Endometrium (tissue), 2 donors: Measurements from ENCODE around the gene FAM111A.

Experiments used
- FAIRE-seq: peaks from 2 replicates; lab custom pipeline; 2012; peaks lifted over from hg19 to GRCh38; lab: Jason Lieb, UNC
- donor health status: control.
- donor health status: control.

Gene FAM111A

DNA sequence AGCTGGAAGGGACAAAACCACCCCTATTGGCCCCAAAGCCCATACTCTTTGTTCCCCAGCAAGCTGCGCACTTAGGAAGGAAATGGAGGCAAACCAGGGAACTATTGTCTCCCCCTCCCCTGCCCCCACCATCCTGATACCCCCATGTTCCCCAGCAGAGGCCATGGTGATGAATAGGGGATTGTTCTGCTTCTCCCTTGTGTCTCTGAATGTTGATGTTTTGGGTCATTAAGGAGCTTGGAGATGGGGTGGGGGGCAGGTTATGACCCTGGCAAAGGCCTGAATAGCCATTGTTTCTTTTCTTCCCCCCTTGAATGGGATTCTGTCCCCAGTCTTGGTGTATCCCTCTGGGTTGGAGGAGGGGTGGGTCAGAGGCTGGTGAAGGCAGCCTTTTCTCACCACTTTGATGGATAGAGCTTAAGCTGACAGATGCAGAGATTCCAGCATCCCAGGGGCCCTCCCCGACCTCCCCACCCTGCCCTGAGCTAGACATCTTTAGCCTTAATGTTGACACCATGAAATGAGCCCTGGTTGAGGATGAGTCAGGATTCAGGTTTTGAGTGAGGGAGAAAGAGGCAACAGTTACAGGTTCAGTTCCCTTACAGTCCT, 37.6 kb downstream of the FAM111A start:
- no peak for FAIRE-seq

GRCh38 chr11:59180907-59181306, 38.3 kb downstream of the FAM111A start:
- no peak for FAIRE-seq

- FAIRE-seq: no peak
These were observed 39.2 kb downstream of the FAM111A start for GRCh38 chr11:59181746-59182456.

DNA sequence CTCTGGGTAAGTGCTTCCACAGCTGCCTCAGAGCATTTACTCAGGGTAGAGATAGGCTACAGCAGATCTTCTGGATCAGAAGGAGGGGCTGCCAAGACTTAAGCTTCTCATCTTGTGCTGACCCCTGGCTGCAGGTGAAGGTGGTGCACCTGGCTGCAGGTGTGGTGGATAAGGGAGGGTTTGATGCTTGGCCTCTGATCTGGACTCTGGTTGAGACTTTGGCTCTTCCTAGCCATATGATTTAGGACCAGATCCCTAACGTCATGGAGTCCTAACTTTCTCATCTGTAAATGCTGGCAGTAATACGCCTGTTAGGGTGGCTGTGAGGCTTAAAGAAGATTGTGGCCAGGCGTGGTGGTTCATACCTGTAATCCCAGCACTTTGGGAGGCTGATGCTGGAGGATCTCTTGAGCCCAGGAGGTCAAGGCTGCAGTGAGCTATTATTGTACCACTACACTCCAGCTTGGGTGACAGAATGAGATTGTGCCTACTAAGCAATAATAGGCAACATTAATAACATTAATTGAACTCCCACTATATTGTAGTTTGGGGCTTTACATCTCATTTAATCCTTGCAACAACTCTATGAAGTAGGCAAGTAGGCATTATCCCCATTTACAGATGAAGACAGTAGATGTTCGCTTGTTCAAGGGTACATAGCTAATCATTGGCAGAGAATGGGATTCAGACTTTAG, 39.9 kb downstream of the FAM111A start:
- FAIRE-seq: no peak

DNA sequence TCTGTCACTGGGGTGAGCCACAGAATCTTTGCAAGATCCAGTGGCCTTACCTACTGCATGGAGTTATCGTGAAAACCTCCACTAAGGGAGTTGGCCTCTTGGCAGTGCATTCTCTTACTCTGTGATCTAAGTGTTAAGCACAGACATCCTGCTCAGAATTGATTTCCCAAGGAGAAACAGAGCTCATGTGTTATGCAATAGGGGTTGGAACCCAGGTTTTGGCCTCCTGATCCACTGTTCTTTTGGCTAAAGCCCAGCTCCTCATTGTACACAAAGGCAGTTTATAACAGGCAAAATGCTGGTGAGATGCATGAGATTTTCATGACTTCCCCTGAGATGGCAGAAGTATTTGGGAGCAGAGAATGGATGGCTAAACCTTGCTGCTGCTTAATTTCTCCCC, 41.1 kb downstream of the FAM111A start:
- FAIRE-seq: no peak

DNA sequence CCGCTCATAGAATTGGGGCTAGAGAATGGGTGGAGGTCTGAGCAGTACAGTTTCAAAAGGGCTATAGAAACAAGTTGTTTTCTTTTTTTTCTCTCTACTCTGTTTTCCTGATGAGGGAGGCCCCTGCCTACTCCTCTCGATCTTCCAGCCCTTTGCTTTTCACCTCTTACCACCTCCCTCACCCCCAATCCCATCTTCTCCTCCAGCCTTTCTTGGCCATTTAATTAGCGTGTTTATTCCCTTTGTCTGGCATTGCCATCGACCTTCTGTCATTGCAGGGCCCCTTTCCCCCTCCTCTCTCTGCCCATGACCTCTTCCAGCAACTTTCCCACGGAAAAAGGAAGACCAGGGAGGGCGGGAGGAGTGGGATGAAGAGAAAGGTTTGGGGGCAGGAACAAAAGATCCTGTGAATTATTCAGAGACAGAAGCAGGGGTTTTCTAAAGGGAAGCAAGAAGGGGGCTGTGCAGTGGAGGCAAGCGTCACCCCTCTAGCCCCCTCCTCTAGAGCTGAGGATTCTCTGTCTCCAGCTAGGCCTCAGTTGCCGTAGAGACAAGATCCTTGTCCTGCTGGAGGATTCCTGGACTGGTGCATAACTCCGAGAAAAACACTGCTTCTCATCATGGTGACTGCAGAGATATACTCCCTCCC, 42.2 kb downstream of the FAM111A start:
- FAIRE-seq: no peak

DNA sequence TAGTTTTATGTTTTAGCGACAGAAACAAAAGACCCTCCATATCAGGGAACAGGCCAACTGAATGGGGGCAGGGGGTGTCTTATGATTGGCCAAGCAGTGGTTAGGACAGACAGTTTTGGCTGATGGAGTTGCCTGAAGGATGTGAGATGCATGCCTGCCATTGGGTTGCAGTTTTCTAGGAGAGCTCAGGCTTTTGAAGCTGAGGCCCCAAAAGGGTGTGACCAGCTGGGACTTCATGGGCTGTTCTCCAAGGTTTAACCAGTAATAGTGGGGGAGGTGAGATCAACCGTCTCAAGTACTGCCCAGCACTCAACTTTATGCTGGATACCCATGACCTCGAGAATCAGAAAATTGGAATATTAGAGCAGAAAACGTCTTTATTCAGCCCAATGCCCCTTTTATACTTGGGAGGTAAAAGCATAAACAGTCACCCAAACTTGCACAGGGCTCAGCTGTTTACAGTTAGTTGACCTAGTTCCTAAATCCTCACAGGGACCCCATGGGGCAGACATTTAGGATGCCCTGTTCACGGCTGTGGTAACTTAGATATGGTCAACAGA, 42.8 kb downstream of the FAM111A start:
- no peak for FAIRE-seq

GRCh38 chr11:59186130-59186594, 43.5 kb downstream of the FAM111A start:
- no peak for FAIRE-seq

DNA sequence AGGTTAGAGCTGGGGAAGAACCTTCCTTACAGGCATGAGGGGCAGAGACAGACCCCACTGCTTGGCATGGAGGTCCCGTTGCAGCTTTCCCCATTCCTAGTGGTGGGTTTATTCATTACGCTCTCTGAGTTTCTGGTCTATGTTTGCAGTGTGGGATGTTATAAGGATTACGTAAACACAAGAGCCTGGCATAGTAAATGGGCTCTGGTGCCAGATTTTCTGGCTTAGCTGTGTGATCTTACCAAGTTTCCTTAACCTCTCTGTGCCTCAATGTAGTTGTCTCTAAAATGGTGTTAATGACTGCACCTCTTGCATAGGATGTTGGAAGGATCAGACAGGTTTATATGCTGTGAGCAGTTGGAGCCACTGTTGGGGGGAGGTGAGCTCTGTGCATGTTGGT, 44.4 kb downstream of the FAM111A start:
- FAIRE-seq: no peak

- FAIRE-seq: no peak
These were observed 44.9 kb downstream of the FAM111A start for GRCh38 chr11:59187587-59187986.

DNA sequence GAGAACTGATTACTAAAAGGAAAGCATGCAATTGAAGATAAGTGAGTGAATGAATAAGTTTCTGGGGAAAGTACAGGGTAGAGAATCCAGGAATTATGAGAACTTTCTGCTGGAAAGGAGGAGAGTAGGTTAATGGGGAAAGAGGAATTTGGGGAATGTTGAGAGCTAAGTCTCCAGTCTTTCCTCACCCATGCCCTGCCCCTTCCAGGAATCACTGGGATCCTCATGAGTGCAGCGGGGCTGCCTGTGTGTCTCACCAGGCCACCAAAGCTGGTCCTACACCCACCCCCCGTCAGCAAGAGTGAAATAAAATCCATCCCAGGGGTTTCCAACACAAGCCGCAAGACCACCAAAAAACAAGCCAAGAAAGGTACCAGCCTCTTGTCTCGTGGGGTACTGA, 46.3 kb downstream of the FAM111A start:
- FAIRE-seq: no peak

DNA sequence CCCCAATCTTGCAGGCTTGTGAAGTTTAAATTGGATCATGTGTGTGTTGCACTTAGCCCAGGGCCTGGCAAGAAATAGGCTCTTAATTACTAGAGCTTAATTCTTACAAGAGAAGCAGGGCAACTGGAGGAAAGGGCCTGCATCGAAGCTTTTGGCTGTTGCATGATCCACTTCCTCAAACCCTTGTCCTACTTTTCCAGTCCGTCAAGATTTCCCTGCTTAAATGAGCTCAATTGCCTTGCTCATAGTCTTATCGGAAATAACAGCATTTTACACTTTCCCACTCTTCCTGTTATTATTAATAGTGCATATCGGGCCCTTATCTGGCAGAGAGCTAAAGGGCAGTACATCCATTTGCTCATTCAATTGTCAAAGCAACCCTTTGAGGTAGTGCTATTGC, 47.3 kb downstream of the FAM111A start:
- FAIRE-seq: no peak

GRCh38 chr11:59191095-59191494, 48.4 kb downstream of the FAM111A start:
- no peak for FAIRE-seq

GRCh38 chr11:59191890-59192289, 49.2 kb downstream of the FAM111A start:
- no peak for FAIRE-seq

DNA sequence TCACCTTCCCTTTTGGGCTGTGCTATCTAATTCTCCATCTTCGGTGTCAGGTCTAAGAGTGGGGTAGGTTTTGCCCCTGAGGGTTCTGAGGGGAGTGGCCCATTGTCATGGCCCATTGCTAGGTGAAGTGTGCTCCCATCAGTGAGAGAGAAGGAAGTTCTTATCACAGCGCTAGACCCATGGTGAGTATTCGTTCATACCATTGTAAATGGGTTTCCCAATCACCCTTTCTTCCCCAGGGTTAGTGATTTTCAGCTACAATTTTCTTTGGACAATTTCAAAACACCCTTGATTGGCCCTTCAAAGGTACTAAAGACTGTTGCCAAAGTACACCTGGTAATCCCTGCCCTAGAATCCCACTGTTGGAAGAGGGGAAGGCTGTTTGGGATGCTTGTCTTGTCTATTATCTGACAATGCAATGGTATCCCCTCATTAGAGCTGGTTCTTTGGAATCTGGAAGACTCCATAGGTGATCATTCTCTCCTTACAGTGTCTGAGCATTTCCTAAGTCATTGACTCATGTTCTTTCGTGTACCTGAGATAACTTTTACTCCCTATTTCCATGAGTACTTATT, 49.9 kb downstream of the FAM111A start:
- no peak for FAIRE-seq

DNA sequence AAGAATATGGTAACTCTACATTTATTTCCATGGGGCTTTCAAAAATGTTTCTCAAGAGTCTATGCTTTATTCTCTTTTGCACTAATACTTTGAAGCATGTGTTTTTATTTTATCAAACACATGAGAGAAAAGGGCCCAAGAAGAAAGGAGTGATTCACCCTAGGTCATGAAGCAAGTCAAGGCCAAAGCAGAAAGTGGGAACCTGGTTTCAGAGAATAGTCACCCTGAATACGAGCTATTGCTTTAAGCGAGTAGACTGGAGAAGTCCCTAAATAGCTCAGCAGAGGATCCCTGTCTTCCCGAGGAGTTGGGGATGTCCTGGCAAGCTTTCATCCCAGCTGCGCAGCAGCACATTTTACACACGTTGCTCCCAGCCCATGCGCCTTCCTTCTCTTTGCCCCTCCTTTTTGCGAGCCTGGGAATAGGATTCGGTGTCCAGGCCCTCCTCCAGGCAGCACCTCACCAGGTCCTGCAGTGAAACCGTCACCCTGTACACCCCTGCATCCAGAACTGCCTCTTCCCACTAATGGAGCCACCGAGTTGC, 51.0 kb downstream of the FAM111A start:
- FAIRE-seq: no peak

DNA sequence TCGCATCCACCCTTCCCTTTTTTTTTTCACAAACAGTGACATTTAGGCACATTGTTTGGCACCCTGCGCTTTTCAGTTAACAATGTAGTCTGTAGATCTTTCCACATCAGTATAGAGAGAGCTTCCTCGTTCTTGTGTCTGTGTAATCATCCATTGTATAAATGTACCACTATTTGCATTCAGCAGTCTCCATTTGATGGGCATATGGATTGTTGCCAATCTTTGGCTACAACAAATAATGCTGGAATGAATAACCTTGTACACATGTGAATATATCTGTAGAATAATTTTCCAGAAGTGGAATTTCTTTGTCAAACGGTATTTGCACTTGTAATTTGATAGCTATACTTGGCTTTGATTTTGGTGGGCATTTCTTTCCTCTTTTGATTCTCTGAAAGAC, 52.9 kb downstream of the FAM111A start:
- FAIRE-seq: no peak

DNA sequence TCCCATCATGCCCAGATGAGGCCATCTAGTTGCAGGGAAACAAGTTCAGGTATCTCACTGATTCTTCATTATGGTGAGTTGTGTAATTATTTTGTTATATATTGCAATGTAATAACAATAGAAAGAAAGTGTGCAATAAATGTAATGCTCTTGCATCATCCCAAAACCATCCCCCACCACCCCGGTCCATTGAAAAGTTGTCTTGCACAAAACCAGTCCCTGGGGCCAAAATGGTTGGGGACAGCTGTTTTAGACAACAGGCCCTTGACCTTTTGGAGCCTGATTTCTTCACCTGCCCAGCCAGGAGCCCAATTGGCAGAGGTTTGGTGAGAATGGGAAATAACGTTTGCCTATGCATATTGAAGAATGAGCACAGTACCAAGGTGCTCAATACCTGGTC, 54.1 kb downstream of the FAM111A start:
- no peak for FAIRE-seq

DNA sequence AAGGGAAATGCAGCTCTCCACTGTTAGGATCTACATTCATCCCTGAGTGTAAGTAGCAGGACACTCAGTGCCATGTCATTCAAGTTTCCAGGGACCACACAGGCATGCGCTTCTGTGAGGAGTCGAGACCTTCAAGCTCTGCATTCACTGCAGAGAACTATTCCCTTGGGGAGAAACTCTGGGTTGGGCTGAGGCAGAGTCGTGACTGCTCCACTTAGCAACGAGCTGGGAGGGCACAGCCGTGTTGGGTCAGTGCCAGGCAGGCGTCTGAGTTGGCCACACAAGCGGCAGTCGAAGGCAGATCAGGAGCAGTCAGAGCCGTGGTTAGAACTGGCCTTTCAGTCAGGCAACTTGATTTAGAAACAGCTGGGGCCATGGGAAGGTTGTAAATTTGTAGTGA, 55.3 kb downstream of the FAM111A start:
- no peak for FAIRE-seq

DNA sequence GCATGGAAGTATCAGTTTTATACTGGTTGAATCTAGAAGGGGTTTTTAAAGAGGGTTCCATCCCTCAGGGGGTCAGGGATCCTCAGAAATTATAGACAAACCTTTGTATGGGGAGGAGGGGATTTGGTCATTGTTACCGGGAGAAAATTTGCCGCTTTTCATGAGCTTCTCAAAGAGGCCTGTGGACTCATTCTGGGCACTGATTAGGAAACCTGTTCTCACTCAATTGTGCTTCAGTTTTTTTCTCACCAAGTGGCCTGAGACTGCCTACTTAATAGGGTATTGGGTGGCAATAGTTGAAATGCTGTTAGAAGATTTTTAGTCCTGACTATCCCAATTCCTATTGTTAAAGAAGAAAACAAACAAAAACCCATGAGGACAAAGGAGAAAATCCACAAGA, 56.1 kb downstream of the FAM111A start:
- FAIRE-seq: no peak

DNA sequence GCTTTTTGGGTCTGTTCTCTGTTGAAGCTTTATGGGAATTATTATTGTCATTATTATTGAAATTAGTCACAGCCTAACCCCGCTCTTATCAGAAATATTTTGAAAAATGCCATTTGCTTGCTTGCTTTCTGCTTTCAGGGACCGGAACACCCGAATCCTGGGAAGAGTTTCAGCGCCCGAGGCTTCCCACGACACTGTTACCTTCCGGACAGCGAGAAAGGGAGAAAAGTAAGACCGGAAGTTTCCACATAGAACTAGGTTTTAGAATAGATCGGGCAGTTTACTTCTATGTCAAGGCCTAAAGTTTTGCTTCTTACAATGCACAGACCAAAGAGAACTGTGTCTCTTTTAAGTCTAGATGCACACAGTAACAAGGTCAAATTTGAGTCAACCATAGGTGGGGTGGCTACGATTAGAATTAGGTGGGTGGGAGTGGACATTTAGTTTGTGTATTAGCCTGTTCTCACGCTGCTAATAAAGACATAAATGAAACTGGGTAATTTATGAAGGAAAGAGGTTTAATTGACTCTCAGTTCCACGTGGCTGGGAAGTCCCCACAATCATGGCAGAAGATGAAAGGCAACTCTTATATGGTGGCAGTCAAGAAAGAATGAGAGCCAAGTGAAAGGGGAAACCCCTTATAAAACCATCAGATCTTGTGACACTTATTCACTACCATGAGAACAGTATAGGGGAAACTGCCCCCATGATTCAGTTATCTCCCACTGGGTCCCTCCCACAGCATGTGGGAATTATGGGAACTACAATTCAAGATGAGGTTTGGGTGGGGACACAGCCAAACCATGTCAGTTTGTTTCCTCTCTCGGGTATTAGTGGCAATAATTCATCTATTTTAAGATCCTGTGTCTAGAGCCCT, 57.1 kb downstream of the FAM111A start:
- FAIRE-seq: no peak
